HepG2 (cell line): ENCODE results near the gene KCTD15.

Source experiments
- BRCA1 ChIP-seq: sonication (generic); formaldehyde crosslinking; IDR thresholded peaks from 2 replicates; pipeline ENCODE4 v1.4.0; 2020; ENCODE audit warnings: missing genetic modification reagents
- CHD2 ChIP-seq: IDR thresholded peaks from 2 replicates; pipeline ENCODE4 v1.6.1; 2011; ENCODE audit warnings: low read depth, low read length, improper control_type of control experiment
- JUN ChIP-seq: sonication (generic); formaldehyde crosslinking; IDR thresholded peaks from 2 replicates; pipeline ENCODE4 v1.4.0; 2020; ENCODE audit warnings: mild to moderate bottlenecking, missing genetic modification reagents
- MYNN ChIP-seq: sonication (generic); formaldehyde crosslinking; IDR thresholded peaks from 2 replicates; pipeline ENCODE4 v1.4.0; 2020; ENCODE audit warnings: mild to moderate bottlenecking, low read depth, missing genetic modification reagents
- NFATC3 ChIP-seq: sonication (generic); formaldehyde crosslinking; IDR thresholded peaks from 2 replicates; pipeline ENCODE4 v1.5.1; 2020; ENCODE audit warnings: mild to moderate bottlenecking, missing genetic modification reagents
- REST ChIP-seq, 2 experiments: IDR thresholded peaks; 2 replicates each; pipeline ENCODE4 v1.6.1; 2011 to 2012; ENCODE audit warnings: low read length in 2 of 2, borderline replicate concordance in 1 of 2, low read depth in 1 of 2, mild to moderate bottlenecking in 1 of 2, moderate library complexity in 1 of 2
- SMC3 ChIP-seq: IDR thresholded peaks from 2 replicates; pipeline ENCODE4 v1.6.1; 2011; ENCODE audit warnings: low read length, improper control_type of control experiment
- ZBTB43 ChIP-seq: sonication (generic); formaldehyde crosslinking; conservative IDR thresholded peaks from 2 replicates; pipeline ENCODE4 v1.4.0; 2020; ENCODE audit warnings: missing genetic modification reagents
- ZNF431 ChIP-seq: sonication (generic); formaldehyde crosslinking; IDR thresholded peaks from 2 replicates; pipeline ENCODE4 v1.9.0; 2022; ENCODE audit warnings: missing genetic modification reagents, low read depth, mild to moderate bottlenecking, borderline replicate concordance
- ZSCAN29 ChIP-seq: sonication (generic); formaldehyde crosslinking; conservative IDR thresholded peaks from 2 replicates; pipeline ENCODE4 v1.4.0; 2020; ENCODE audit warnings: mild to moderate bottlenecking, missing genetic modification reagents

- TF ChIP-seq ZSCAN29 (no peak), ZBTB43 (CRISPR knock-in tag) (no peak), BRCA1 (no peak), JUN (CRISPR knock-in tag) (no peak), SMC3 (no peak), REST (IDR thresholded peaks at IDR 0.05; ENCODE audit: borderline replicate concordance in 1 of 2, low read depth in 1 of 2, low read length in 2 of 2) (no peak), NFATC3 (CRISPR knock-in tag) (no peak), MYNN (CRISPR knock-in tag) (no peak), ZNF431 (CRISPR knock-in tag) (no peak), CHD2 (no peak)
Observed at GRCh38 chr19:33825556-33825955, 28.9 kb downstream of the KCTD15 start.
